Lower lobe of right lung (tissue), 2 donors: ENCODE data around the gene ZNF768. TPM values are rescaled to one million over a fixed set of nuclear protein-coding genes. Genes with fewer than 3 reads are reported as not detected.

Experiments used
- ATAC-seq, 2 donors: fragments of 200-7000 bp; cut with Tn5 transposase; one replicate each; pipeline ENCODE4 v1.9.1; 2020 to 2022; ENCODE audit warnings: mild to moderate bottlenecking in 2 of 2, moderate library complexity in 2 of 2
- DNase-seq: peaks from one replicate; pipeline ENCODE4 v3.0.0-alpha.2; 2020
- H3K27ac ChIP-seq: fragments of 200-600 bp; one replicate; pipeline ENCODE4 v1.8.0; 2022
- H3K27me3 ChIP-seq: fragments of 200-600 bp; one replicate; pipeline ENCODE4 v1.8.0; 2022; ENCODE audit warnings: low read depth
- H3K36me3 ChIP-seq: fragments of 200-600 bp; one replicate; pipeline ENCODE4 v1.8.0; 2022; ENCODE audit warnings: mild to moderate bottlenecking
- H3K4me1 ChIP-seq: fragments of 200-600 bp; one replicate; pipeline ENCODE4 v1.8.0; 2022
- H3K4me3 ChIP-seq: fragments of 200-600 bp; one replicate; pipeline ENCODE4 v1.8.0; 2022; ENCODE audit warnings: mild to moderate bottlenecking
- H3K9me3 ChIP-seq: fragments of 200-600 bp; one replicate; pipeline ENCODE4 v1.8.0; 2022
- intact Hi-C: fragments of 100-400 bp; cut with DNase I; formaldehyde crosslinking; loops from one replicate; pipeline ENCODE4 v1.11.0; 2022
- total RNA-seq: library from RNA; stranded (reverse); fragmentation: NEBNext Ultra II Directional; extraction: Animal tissue kit (Norgen Biotek cat#: 25700); gene quantifications from one replicate; pipeline ENCODE4 v1.2.1, GENCODE V29; 2021
- TF ChIP-seq, protein P1 (sequence below): fragments of 200-600 bp; IDR thresholded peaks from one replicate; pipeline ENCODE4 v1.8.0; 2022; ENCODE audit warnings: antibody characterized with exemption, mild to moderate bottlenecking
- donor health status: DM: no; HTN: yes; CAD: no; lungs with severe emphysema.

Gene ZNF768
- total RNA-seq, 1 donor from 2014 or later: 24.9 TPM

DNA sequence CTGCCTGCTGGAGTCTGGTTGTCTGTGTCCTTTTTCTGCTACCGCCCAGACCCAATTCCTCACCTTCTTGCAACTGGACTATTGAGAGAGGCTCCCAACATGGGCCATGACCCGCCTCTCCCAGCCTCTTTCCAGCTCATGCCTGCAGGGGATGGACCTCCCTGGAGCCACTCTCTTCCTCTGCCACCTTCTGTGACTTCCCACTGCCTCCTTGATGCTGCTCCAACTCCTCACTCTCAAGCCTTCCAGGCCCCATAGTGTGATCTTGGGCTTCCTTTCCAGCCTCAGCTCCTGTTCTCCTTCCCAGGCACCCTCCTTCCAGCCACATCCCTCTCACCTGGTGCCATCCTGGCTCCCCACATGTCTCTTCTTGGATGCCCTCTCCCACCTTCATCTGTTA lies 11.1 kb downstream of the ZNF768 start:
- H3K36me3 ChIP-seq: peaks cover 76% of the 10 kb centered on the region
- no peaks in the 10 kb centered on the region for H3K9me3 ChIP-seq
- TF ChIP-seq, protein P1, sequence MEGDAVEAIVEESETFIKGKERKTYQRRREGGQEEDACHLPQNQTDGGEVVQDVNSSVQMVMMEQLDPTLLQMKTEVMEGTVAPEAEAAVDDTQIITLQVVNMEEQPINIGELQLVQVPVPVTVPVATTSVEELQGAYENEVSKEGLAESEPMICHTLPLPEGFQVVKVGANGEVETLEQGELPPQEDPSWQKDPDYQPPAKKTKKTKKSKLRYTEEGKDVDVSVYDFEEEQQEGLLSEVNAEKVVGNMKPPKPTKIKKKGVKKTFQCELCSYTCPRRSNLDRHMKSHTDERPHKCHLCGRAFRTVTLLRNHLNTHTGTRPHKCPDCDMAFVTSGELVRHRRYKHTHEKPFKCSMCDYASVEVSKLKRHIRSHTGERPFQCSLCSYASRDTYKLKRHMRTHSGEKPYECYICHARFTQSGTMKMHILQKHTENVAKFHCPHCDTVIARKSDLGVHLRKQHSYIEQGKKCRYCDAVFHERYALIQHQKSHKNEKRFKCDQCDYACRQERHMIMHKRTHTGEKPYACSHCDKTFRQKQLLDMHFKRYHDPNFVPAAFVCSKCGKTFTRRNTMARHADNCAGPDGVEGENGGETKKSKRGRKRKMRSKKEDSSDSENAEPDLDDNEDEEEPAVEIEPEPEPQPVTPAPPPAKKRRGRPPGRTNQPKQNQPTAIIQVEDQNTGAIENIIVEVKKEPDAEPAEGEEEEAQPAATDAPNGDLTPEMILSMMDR: no peak
- intact Hi-C loops: no loop called here
- no peaks in the 10 kb centered on the region for H3K4me1 ChIP-seq
- no peak for DNase-seq
- H3K27ac ChIP-seq: no peak overlapping the region
- no peak overlapping the region for H3K4me3 ChIP-seq
- no peaks in the 10 kb centered on the region for H3K27me3 ChIP-seq
- ATAC-seq: no peak

DNA sequence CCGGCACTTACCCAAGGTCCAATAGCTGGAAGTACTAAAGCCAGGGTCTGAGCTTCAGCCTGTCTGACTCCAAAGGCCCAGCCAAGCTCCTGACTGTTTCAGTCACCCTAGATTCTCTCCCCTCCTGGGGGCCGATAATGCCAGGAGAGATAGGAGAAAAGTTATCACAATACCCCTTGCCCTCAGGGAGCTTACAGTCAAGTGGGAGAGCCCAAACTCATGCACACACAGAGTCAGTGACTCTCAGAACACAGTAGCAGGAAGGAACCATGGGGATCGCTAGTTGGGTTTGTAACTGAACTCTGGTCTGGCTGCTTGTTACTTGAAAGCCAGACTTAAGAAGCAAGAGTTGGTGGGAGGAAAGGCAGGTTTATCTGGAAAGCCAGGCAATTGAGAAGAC lies 14.9 kb downstream of the ZNF768 start:
- TF ChIP-seq, protein P1: no peak
- peaks cover 68% of the 10 kb centered on the region for H3K36me3 ChIP-seq
- no peaks in the 10 kb centered on the region for H3K4me1 ChIP-seq
- no peaks in the 10 kb centered on the region for H3K27me3 ChIP-seq
- ATAC-seq (no peak), DNase-seq (no peak)
- no peaks in the 10 kb centered on the region for H3K9me3 ChIP-seq
- intact Hi-C loops: no loop called here
- H3K4me3 ChIP-seq: no peak overlapping the region
- H3K27ac ChIP-seq: no peak overlapping the region

DNA sequence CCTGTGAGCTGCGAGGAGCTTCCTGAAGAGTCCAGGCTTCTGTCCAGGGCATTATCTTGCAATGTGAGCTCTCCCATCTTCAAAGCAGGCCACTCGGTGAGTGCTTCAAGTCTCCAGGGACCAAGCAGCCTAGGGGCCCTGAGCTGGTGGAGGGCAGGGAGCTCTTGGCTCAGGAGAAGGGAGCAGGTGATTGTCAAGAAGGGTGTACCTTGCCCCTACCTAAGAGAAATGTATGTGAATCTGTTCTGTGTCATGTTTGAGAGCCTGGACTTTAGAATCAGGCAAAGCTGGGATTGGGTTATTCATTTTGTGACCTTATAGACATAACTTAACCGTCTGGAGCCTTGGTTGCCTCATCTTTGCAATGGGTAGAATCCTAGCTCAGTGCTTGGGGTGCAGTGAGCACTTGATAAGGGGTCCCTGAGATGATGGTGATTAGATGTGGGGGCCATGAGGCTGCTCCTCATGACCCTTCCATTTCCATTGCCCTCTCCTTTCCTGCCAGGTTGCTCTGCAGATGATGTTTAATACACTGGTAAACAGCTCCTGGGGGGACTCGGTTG lies 15.9 kb downstream of the ZNF768 start:
- intact Hi-C loops: no loop called here
- ATAC-seq (no peak), DNase-seq (no peak)
- Histone ChIP-seq H3K27me3 (no peaks in the 10 kb centered on the region), H3K36me3 (peaks cover 64% of the 10 kb centered on the region), H3K9me3 (no peaks in the 10 kb centered on the region), H3K27ac (no peak overlapping the region), H3K4me1 (no peaks in the 10 kb centered on the region), H3K4me3 (no peak overlapping the region)
- TF ChIP-seq, protein P1: no peak

DNA sequence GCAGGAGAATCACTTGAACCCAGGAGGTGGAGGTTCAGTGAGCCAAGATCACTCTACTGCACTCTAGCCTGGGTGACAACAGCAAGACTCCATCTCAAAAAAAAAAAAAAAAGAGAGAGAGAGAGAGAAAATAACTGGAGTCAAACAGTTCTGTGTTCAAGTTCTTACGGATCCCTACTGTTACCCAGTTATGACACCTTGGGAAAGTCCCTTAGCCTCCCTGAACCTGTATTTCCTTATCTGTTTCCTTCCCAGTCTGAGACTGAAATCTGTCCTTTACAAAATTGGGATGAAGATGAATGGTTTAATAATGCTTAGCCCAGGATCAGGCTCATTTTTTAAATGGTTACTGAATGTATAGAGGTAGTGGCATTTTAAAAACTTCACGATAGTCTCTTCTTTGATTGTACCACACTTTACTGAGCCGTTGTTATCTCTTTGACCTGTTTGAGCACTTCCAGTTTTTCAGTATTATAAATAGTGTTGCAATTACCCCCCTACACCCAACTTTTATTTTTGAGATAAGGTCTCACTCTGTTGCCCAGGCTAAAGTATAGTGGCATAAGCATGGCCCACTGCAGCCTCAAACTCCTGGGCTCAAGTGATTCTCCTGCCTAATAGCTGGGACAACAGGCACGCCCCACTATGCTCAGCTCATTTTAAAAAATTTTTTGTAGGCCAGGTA lies 17.1 kb downstream of the ZNF768 start:
- peaks cover 61% of the 10 kb centered on the region for H3K36me3 ChIP-seq

DNA sequence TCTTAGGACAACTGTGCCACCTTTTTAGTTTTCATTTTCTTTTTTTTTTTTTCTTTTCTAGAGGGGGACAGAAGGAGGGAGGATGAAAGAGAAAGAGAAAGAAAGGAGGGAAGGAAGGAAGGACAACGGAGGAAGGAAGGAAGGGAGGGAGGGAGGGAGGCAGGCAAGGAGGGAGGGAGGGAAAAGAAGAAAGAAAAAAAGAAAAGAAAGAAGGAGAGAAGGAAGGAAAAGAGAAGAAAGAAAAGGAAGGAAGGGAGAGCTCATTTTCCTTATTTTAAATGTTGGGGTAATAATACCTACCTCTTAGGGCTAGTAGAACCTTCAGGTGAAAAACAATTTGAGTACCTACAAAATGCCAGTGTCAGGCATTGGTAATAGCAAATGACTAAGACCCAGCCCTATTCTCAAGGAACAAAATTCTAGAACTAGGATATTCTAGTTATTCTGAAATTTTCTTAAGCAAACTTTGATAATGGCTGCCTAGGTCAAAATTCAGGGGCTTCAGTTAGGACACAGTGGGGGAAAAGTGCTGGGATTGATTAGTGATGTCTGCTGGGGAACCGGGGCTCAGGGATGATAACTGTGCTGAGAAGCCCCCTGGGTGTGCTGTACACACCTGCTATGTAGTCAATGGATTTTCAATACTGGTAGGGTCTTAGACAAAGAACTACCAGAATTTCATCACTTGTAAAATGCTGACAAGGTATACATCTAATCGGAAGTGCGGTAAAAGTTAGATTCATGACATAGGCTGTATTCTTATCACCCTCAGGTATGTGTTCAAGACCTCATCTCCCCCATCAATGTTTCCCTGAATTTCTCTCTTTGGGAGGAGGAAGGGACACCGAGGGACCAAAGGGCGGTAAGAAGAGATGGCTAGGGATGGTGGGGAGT lies 22.7 kb downstream of the ZNF768 start:
- Histone ChIP-seq H3K4me1 (no peaks in the 10 kb centered on the region), H3K4me3 (no peak overlapping the region), H3K9me3 (no peaks in the 10 kb centered on the region), H3K27me3 (no peaks in the 10 kb centered on the region), H3K36me3 (peaks cover 54% of the 10 kb centered on the region), H3K27ac (no peak overlapping the region)
- TF ChIP-seq, protein P1: no peak
- ATAC-seq (no peak), DNase-seq (no peak)
- intact Hi-C loops: no loop called here

More for the DNA sequence above, 17.1 kb downstream of the ZNF768 start:
- no peaks in the 10 kb centered on the region for H3K27me3 ChIP-seq
- ATAC-seq (no peak), DNase-seq (no peak)
- TF ChIP-seq, protein P1: no peak
- no peaks in the 10 kb centered on the region for H3K4me1 ChIP-seq
- H3K4me3 ChIP-seq: no peak overlapping the region
- no peak overlapping the region for H3K27ac ChIP-seq
- intact Hi-C loops: no loop called here
- no peaks in the 10 kb centered on the region for H3K9me3 ChIP-seq
